GM18507 (cell line): Measurements from ENCODE around the gene FAM131A.

Source experiments
- DNase-seq: peaks from one replicate; pipeline ENCODE4 v3.0.0; 2011; ENCODE audit warnings: low read depth; ENCODE audit not compliant: insufficient read length; ENCODE audit errors: extremely low spot score
- FAIRE-seq: peaks from 2 replicates; lab custom pipeline; 2011; peaks lifted over from hg19 to GRCh38; lab: Jason Lieb, UNC

The FAM131A gene

GRCh38 chr3:184371570-184372018 is 34.2 kb downstream of the FAM131A start:
- FAIRE-seq (peak; percentile 62), DNase-seq (peak; percentile 59)

GRCh38 chr3:184372296-184372821 is 35.0 kb downstream of the FAM131A start:
- FAIRE-seq = no peak
- no peak for DNase-seq

- DNase-seq = no peak
- no peak for FAIRE-seq
Observed at GRCh38 chr3:184372911-184373310, 35.5 kb downstream of the FAM131A start.

- FAIRE-seq (no peak), DNase-seq (no peak)
Observed at GRCh38 chr3:184373422-184373821, 36.0 kb downstream of the FAM131A start.

- FAIRE-seq (no peak), DNase-seq (no peak)
Observed at GRCh38 chr3:184375747-184376461, 38.5 kb downstream of the FAM131A start.

GRCh38 chr3:184377374-184377773 is 40.0 kb downstream of the FAM131A start:
- FAIRE-seq = no peak
- no peak for DNase-seq

- FAIRE-seq (no peak), DNase-seq (no peak)
Observed at GRCh38 chr3:184377882-184378445, 40.6 kb downstream of the FAM131A start, which contains the start of gene THPO. Gene THPO, minus strand, starts transcription at chr3:184378207. Its CDS starts 1,948 bp downstream, at chr3:184376259.

- DNase-seq = no peak
Observed at GRCh38 chr3:184378651-184379357, 41.4 kb downstream of the FAM131A start.

GRCh38 chr3:184379358-184380184 is 42.2 kb downstream of the FAM131A start, which contains the start of gene CHRD:
Gene CHRD, plus strand, starts transcription at chr3:184380054. Its CDS starts 265 bp downstream, at chr3:184380319.
- FAIRE-seq (no peak), DNase-seq (no peak)

More at GRCh38 chr3:184378651-184379357, 41.4 kb downstream of the FAM131A start:
- FAIRE-seq = no peak

- no peak for FAIRE-seq
- DNase-seq = no peak
Observed at GRCh38 chr3:184380185-184380626, 42.8 kb downstream of the FAM131A start.

GRCh38 chr3:184380627-184381260 is 43.3 kb downstream of the FAM131A start:
- FAIRE-seq (no peak), DNase-seq (no peak)

- no peak for FAIRE-seq
- no peak for DNase-seq
Observed at GRCh38 chr3:184381261-184382224, 44.1 kb downstream of the FAM131A start.

- FAIRE-seq (no peak), DNase-seq (no peak)
Observed at GRCh38 chr3:184382326-184383032, 45.1 kb downstream of the FAM131A start.

- FAIRE-seq = no peak
- no peak for DNase-seq
Observed at GRCh38 chr3:184383033-184383740, 45.8 kb downstream of the FAM131A start.

- FAIRE-seq = no peak
- DNase-seq = no peak
Observed at GRCh38 chr3:184384342-184384741, 46.9 kb downstream of the FAM131A start.

GRCh38 chr3:184384856-184385422 is 47.5 kb downstream of the FAM131A start:
- DNase-seq (no peak), FAIRE-seq (no peak)
